Measurements from ENCODE around the gene KLC1.

KLC1 gene

GRCh38 chr14:103715052-103716000 is 86.3 kb downstream of the KLC1 start, which contains the start of the genes XRCC3 and ZFYVE21:
Gene XRCC3 (minus strand): TSS chr14:103715451. CDS start chr14:103711087, 4,364 bp downstream.
Gene ZFYVE21 (plus strand): TSS chr14:103715810. CDS start chr14:103715842, 32 bp downstream.
- Histone ChIP-seq H3K9me3 (ENCODE audit: control insufficient read depth, insufficient read depth, low read length) (no peaks in the 10 kb centered on the region), H3K27me3 (ENCODE audit: control insufficient read depth, insufficient read depth, low read length) (no peaks in the 10 kb centered on the region), H3K4me3 (ENCODE audit: low read depth, low read length) (peak within 1 kb of the TSS; percentile 81), H3K36me3 (ENCODE audit: control insufficient read depth, insufficient read depth, low read length) (peaks cover 10% of the 10 kb centered on the region), H3K27ac (ENCODE audit: low read depth, low read length) (peak within 1 kb of the TSS; percentile 82), H3K4me1 (ENCODE audit: control insufficient read depth, insufficient read depth, low read length) (peaks cover 11% of the 10 kb centered on the region; the same call in 1 of the 2 replicates), H3K9ac (ENCODE audit: low read depth, low read length) (peak within 1 kb of the TSS; percentile 88)

- Histone ChIP-seq H3K27me3 (ENCODE audit: control insufficient read depth, insufficient read depth, low read length) (no peaks in the 10 kb centered on the region), H3K9me3 (ENCODE audit: control insufficient read depth, insufficient read depth, low read length) (no peaks in the 10 kb centered on the region), H3K4me3 (ENCODE audit: low read depth, low read length) (peak overlapping the region; percentile 73), H3K36me3 (ENCODE audit: control insufficient read depth, insufficient read depth, low read length) (peaks cover 4% of the 10 kb centered on the region), H3K4me1 (ENCODE audit: control insufficient read depth, insufficient read depth, low read length) (peaks cover 5% of the 10 kb centered on the region; the same call in 1 of the 2 replicates), H3K9ac (ENCODE audit: low read depth, low read length) (peak overlapping the region; percentile 39; the same call in 1 of the 2 replicates), H3K27ac (ENCODE audit: low read depth, low read length) (no peak overlapping the region)
Measured at GRCh38 chr14:103716091-103716801, 87.2 kb downstream of the KLC1 start.

- H3K27me3 ChIP-seq (ENCODE audit: control insufficient read depth, insufficient read depth, low read length) = no peaks in the 10 kb centered on the region
- H3K4me1 ChIP-seq (ENCODE audit: control insufficient read depth, insufficient read depth, low read length) = 0 out of 2 replicates have a peak, but pooled peaks cover 3% of the 10 kb centered on the region
- no peak overlapping the region for H3K9ac ChIP-seq (ENCODE audit: low read depth, low read length)
- H3K4me3 ChIP-seq (ENCODE audit: low read depth, low read length) = peak overlapping the region; percentile 73
- no peak overlapping the region for H3K27ac ChIP-seq (ENCODE audit: low read depth, low read length)
- no peaks in the 10 kb centered on the region; the same call in 1 of the 2 replicates for H3K36me3 ChIP-seq (ENCODE audit: control insufficient read depth, insufficient read depth, low read length)
- no peaks in the 10 kb centered on the region for H3K9me3 ChIP-seq (ENCODE audit: control insufficient read depth, insufficient read depth, low read length)
Measured at GRCh38 chr14:103716899-103717411, 87.9 kb downstream of the KLC1 start.

- no peak overlapping the region for H3K9ac ChIP-seq (ENCODE audit: low read depth, low read length)
- H3K27me3 ChIP-seq (ENCODE audit: control insufficient read depth, insufficient read depth, low read length) = no peaks in the 10 kb centered on the region
- no peak overlapping the region for H3K27ac ChIP-seq (ENCODE audit: low read depth, low read length)
- 0 out of 2 replicates have a peak, but pooled peaks cover 3% of the 10 kb centered on the region for H3K4me1 ChIP-seq (ENCODE audit: control insufficient read depth, insufficient read depth, low read length)
- no peaks in the 10 kb centered on the region for H3K9me3 ChIP-seq (ENCODE audit: control insufficient read depth, insufficient read depth, low read length)
- no peak overlapping the region for H3K4me3 ChIP-seq (ENCODE audit: low read depth, low read length)
- H3K36me3 ChIP-seq (ENCODE audit: control insufficient read depth, insufficient read depth, low read length) = no peaks in the 10 kb centered on the region
Measured at GRCh38 chr14:103718572-103718971, 89.6 kb downstream of the KLC1 start.

- Histone ChIP-seq H3K4me1 (ENCODE audit: control insufficient read depth, insufficient read depth, low read length) (0 out of 2 replicates have a peak, but pooled peaks cover 3% of the 10 kb centered on the region), H3K4me3 (ENCODE audit: low read depth, low read length) (no peak overlapping the region), H3K9me3 (ENCODE audit: control insufficient read depth, insufficient read depth, low read length) (no peaks in the 10 kb centered on the region), H3K27me3 (ENCODE audit: control insufficient read depth, insufficient read depth, low read length) (no peaks in the 10 kb centered on the region), H3K36me3 (ENCODE audit: control insufficient read depth, insufficient read depth, low read length) (no peaks in the 10 kb centered on the region), H3K27ac (ENCODE audit: low read depth, low read length) (no peak overlapping the region), H3K9ac (ENCODE audit: low read depth, low read length) (no peak overlapping the region)
Measured at GRCh38 chr14:103719751-103720150, 90.7 kb downstream of the KLC1 start.

GRCh38 chr14:103721334-103722120 is 92.5 kb downstream of the KLC1 start:
- H3K9ac ChIP-seq (ENCODE audit: low read depth, low read length) = no peak overlapping the region
- no peaks in the 10 kb centered on the region for H3K9me3 ChIP-seq (ENCODE audit: control insufficient read depth, insufficient read depth, low read length)
- 0 out of 2 replicates have a peak, but pooled peaks cover 3% of the 10 kb centered on the region for H3K4me1 ChIP-seq (ENCODE audit: control insufficient read depth, insufficient read depth, low read length)
- no peak overlapping the region for H3K27ac ChIP-seq (ENCODE audit: low read depth, low read length)
- no peak overlapping the region for H3K4me3 ChIP-seq (ENCODE audit: low read depth, low read length)
- peaks cover 7% of the 10 kb centered on the region; the same call in 1 of the 2 replicates for H3K36me3 ChIP-seq (ENCODE audit: control insufficient read depth, insufficient read depth, low read length)
- H3K27me3 ChIP-seq (ENCODE audit: control insufficient read depth, insufficient read depth, low read length) = no peaks in the 10 kb centered on the region

- Histone ChIP-seq H3K27ac (ENCODE audit: low read depth, low read length) (no peak overlapping the region), H3K36me3 (ENCODE audit: control insufficient read depth, insufficient read depth, low read length) (peaks cover 11% of the 10 kb centered on the region; the same call in 1 of the 2 replicates), H3K4me1 (ENCODE audit: control insufficient read depth, insufficient read depth, low read length) (no peaks in the 10 kb centered on the region), H3K27me3 (ENCODE audit: control insufficient read depth, insufficient read depth, low read length) (no peaks in the 10 kb centered on the region), H3K4me3 (ENCODE audit: low read depth, low read length) (no peak overlapping the region), H3K9ac (ENCODE audit: low read depth, low read length) (no peak overlapping the region), H3K9me3 (ENCODE audit: control insufficient read depth, insufficient read depth, low read length) (no peaks in the 10 kb centered on the region)
Measured at GRCh38 chr14:103723748-103724081, 94.7 kb downstream of the KLC1 start.

- Histone ChIP-seq H3K9ac (ENCODE audit: low read depth, low read length) (no peak overlapping the region), H3K4me1 (ENCODE audit: control insufficient read depth, insufficient read depth, low read length) (no peaks in the 10 kb centered on the region), H3K4me3 (ENCODE audit: low read depth, low read length) (no peak overlapping the region), H3K27ac (ENCODE audit: low read depth, low read length) (no peak overlapping the region), H3K27me3 (ENCODE audit: control insufficient read depth, insufficient read depth, low read length) (no peaks in the 10 kb centered on the region), H3K36me3 (ENCODE audit: control insufficient read depth, insufficient read depth, low read length) (peaks cover 15% of the 10 kb centered on the region), H3K9me3 (ENCODE audit: control insufficient read depth, insufficient read depth, low read length) (no peaks in the 10 kb centered on the region)
Measured at GRCh38 chr14:103724116-103724515, 95.1 kb downstream of the KLC1 start.

GRCh38 chr14:103725001-103725682 is 96.1 kb downstream of the KLC1 start:
- Histone ChIP-seq H3K9me3 (ENCODE audit: control insufficient read depth, insufficient read depth, low read length) (no peaks in the 10 kb centered on the region), H3K27me3 (ENCODE audit: control insufficient read depth, insufficient read depth, low read length) (no peaks in the 10 kb centered on the region), H3K4me1 (ENCODE audit: control insufficient read depth, insufficient read depth, low read length) (no peaks in the 10 kb centered on the region), H3K9ac (ENCODE audit: low read depth, low read length) (no peak overlapping the region), H3K4me3 (ENCODE audit: low read depth, low read length) (no peak overlapping the region), H3K36me3 (ENCODE audit: control insufficient read depth, insufficient read depth, low read length) (peaks cover 25% of the 10 kb centered on the region), H3K27ac (ENCODE audit: low read depth, low read length) (no peak overlapping the region)

Measured in HUES48 (cell line).